ENCODE data around the gene COBL.

The COBL gene

GRCh38 chr7:51308696-51309095, 7.9 kb downstream of the COBL start:
- in situ Hi-C loops (cut with HindIII; ENCODE audit: low sequenced_read_pairs) = no loop called here

DNA sequence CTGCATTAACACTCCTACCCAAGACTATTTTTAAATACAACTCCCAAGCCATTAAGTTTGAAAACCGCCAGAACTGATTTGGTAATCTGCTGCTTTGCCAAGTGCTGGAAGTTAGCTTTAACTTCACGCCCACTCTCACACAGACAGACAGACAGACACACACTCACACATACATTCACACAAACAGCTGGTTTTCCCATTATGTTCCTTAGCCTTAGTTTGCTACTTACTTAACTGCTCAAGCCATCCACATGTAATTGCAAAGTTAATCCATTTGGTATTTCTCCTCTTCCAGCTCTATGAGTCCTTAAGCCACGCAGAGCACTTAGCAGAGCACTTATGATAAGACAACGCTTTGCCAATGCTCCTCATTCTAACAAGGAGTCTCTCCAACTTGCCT, 8.3 kb downstream of the COBL start:
- in situ Hi-C loops (cut with HindIII; ENCODE audit: low sequenced_read_pairs) = no loop called here

- in situ Hi-C loops (cut with HindIII; ENCODE audit: low sequenced_read_pairs) = no loop called here
These were observed 8.9 kb downstream of the COBL start for GRCh38 chr7:51307651-51308210.

DNA sequence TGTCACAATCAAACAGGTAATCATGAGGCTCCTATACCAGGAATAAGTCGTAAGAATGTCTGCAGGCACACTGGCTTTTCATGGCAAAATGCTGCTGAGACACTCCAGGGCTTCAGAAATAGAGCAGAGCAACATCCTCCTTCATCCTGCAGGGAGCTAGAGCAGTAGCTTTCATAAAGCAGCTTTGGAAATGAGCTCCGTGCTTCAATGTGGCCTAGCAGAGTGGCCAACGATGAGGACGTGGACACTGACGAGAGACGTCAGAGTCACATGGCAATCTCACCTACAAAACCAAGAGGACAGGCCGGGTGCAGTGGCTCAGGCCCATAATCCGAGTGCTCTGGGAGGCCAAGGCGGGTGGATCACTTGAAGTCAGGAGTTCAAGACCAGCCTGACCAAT, 9.8 kb downstream of the COBL start:
- in situ Hi-C loops (cut with HindIII; ENCODE audit: low sequenced_read_pairs) = no loop called here

DNA sequence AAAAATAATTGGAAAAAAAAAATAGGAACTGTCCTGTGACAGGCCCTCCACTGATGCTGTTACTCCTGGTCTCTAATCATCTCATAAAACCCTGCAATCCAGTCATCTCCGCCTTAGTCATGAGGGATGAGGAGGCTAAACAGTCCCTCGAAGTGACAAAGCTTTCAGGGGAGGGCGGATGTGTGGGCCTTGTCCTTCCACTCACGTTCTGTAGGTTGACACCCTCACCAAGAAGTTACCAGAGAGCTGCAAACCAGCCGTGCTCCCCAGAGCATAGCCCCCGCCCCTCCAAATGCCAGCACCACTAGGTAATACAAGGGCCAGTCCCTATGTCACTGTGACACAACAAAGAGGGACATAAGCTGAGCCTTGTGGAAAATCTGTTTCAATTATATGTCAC, 11.9 kb downstream of the COBL start:
- in situ Hi-C loops (cut with HindIII; ENCODE audit: low sequenced_read_pairs) = no loop called here

DNA sequence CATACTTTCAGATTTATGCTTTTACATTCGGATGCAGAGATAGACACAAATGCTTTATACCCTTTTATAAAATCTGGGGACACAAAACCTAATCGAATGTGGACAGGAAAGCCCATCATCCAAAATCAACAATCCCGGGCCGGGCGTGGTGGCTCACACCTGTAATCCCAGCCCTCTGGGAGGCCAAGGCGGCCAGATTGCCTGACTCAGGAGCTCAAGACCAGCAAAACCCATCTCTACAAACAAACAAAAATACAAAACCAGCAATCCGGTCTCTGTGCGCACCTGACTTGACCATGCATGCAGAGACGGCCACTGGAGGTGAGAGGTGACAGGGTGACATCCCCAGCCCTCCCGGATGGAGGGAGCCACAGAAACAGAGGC, 13.5 kb downstream of the COBL start:
- in situ Hi-C loops (cut with HindIII; ENCODE audit: low sequenced_read_pairs) = no loop called here

- in situ Hi-C loops (cut with HindIII; ENCODE audit: low sequenced_read_pairs) = no loop called here
These were observed 14.8 kb downstream of the COBL start for GRCh38 chr7:51301806-51302205.

- in situ Hi-C loops (cut with HindIII; ENCODE audit: low sequenced_read_pairs) = no loop called here
These were observed 15.6 kb downstream of the COBL start for GRCh38 chr7:51300762-51301674.

DNA sequence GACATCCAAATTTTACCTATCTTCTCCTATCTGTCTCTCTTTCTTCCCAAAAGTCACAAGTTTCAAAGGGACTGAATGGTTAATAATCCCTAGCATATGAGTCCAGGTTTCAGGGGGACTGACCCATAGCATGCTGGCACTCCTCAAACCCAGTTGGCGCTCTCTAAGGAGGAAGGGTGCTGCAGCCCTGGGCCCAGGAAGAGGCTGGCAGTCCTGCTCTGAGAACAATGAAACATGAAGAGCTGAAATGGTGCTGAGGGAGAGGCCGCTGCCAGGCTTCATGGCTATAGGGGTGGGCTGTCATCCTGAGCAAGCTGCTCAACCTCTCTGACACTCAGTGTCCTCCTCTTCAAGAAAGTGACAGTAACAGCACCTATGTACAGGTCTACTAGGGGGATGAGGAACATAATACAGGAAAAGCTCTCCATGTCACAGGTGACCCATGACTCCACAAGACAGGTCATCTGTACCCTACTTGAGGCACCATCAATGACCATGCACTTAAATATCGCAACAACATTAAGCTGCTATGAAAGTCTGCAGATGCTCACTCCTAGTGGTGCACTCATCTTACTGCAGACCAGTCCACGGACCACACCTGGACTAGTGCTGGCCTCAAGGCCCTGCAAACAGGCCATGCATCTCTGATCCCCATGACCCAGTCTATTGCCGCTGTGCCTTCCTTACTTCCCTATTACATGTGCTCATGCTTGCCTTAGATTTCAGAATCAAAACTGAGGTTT, 17.0 kb downstream of the COBL start:
- in situ Hi-C loops (cut with HindIII; ENCODE audit: low sequenced_read_pairs) = no loop called here

GRCh38 chr7:51298912-51299311, 17.7 kb downstream of the COBL start:
- in situ Hi-C loops (cut with HindIII; ENCODE audit: low sequenced_read_pairs) = no loop called here

GRCh38 chr7:51297986-51298385, 18.6 kb downstream of the COBL start:
- in situ Hi-C loops (cut with HindIII; ENCODE audit: low sequenced_read_pairs) = no loop called here

- in situ Hi-C loops (cut with HindIII; ENCODE audit: low sequenced_read_pairs) = no loop called here
These were observed 21.0 kb downstream of the COBL start for GRCh38 chr7:51295440-51296245.

DNA sequence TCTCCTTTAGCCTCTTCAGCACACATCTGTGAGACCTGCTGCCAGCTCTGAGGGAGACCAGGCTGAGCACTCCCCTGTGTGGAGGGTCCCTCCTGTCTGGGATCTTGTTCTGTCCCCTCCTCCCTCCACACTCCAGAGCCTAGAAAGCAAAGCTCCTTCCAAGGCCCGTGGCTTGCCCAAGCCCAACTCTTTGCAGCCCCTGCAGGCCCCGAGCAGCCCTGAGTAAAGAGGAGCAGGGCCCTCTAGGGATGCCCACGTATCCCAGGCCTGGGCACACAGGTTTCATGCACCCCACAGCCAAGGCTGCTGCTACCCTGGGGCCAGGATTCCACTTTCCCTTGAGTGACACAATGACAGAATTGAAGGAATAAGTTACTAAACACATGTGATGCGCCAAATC, 24.0 kb downstream of the COBL start:
- in situ Hi-C loops (cut with HindIII; ENCODE audit: low sequenced_read_pairs) = no loop called here

DNA sequence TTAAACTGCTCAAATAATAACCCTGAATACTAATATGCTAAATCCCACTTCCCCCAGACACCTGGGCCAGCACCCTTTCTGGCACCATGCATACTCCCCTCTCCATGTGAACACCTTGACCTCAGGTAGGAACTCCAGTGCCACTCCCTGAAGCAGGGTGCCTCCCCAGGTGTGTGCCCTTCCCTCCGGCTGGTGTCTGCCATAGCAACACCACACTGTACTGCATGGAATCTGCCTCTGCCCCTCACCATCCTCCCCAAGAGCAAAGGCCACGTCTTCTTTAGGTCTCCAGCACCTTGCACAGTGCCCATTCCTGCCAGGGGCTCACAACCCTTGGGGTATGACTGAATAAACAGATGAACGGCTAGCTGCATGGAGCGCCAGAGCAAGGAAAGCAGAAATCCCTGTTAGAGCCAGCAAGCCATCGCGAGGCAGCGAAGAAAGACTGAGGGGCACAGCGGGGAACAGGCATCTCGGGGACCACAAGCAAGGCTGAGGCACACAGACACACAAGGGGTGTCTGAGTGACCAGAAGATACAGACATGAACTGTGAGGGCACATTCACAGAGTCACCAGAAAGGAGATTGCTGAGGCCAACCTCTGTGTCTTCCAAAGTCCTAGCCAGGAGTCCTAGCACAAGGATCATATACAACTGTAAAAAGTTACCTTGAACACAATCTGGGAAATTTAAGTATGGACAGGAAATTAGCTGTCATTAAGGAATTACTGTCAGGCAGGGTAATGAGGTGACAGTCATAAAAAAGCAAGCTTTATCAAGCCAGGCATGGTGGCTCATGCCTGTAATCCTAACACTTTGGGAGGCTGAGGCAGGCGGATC, 25.7 kb downstream of the COBL start:
- in situ Hi-C loops (cut with HindIII; ENCODE audit: low sequenced_read_pairs) = no loop called here

GRCh38 chr7:51290304-51290637, 26.3 kb downstream of the COBL start:
- in situ Hi-C loops (cut with HindIII; ENCODE audit: low sequenced_read_pairs) = no loop called here

GRCh38 chr7:51289623-51290303, 26.8 kb downstream of the COBL start:
- in situ Hi-C loops (cut with HindIII; ENCODE audit: low sequenced_read_pairs) = no loop called here

DNA sequence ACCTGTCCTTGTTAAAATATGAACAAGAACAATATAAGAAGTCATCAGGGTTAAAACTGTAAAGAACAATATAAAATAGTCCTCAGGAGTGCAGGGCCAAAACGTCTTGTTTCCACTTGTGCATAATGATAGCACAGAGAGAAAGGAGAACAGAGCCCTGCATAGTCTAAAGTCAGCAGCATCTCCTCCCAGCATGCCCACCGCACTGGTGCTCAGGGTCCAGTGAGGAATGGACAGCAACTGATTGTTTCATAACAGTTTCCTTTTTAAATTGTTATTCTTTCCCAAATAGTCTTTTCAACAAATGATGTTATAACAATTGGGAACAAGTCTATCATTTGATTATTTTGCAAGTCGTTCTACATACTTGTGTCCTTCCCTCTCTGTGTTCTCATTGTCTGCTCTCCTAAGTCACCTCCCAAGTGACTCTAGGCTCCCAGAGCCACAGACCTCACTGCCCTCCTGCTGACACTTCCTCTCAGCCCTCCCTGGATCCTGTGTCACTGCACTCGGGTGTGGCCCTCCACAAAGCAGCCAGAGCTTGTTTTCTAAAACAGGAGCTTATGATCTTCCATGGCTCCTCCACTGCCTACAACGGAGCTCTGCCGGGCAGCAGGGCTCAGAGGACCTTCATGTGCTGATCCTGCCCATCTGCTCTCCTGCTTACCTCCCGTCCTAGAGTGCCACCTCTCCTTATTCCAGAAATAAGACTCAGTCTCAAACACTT, 27.6 kb downstream of the COBL start:
- in situ Hi-C loops (cut with HindIII; ENCODE audit: low sequenced_read_pairs) = no loop called here

DNA sequence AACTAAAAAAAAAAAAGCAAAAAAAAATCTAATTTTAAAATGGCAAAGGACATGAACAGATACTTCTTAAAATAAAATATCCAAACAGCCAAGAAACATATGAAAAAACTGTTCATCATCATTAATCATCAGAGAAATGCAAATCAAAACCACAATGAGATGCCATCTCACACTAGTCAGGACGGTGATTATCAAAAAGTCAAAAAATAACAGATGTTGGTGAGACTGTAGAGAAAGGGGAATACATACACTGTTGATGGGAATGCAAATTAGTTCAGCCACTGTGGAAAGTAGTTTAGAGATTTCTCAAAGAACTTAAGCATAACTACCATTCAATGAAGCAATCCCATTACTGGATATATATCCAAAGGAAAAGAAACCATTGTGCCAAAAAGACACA, 30.2 kb downstream of the COBL start:
- in situ Hi-C loops (cut with HindIII; ENCODE audit: low sequenced_read_pairs) = no loop called here

- in situ Hi-C loops (cut with HindIII; ENCODE audit: low sequenced_read_pairs) = no loop called here
These were observed 36.5 kb downstream of the COBL start for GRCh38 chr7:51280156-51280555.
